NCI-H345 treated with DMSO at 0.1 percent for 48 hours (cell line): ENCODE results near the gene ZFYVE16.
"Not testable (repeated sequence)": the region's sequence is repeated elsewhere in the genome, so short reads cannot be mapped to it uniquely, and the experiment has no call there.

ENCODE experiments used
- DNase-seq: peaks from one replicate; lab custom pipeline; 2025; ENCODE audit not compliant: unreplicated experiment; lab: John Stamatoyannopoulos, UW

The ZFYVE16 gene

GRCh38 chr5:80487444-80487828 lies 79.6 kb downstream of the ZFYVE16 start:
- DNase-seq = no peak

- peak; percentile 84 for DNase-seq
These were observed 80.2 kb downstream of the ZFYVE16 start, which contains the start of gene FAM151B for GRCh38 chr5:80487829-80488721. FAM151B (plus strand) TSS chr5:80488100; CDS start chr5:80488124, 24 bp downstream.

- no peak for DNase-seq
These were observed 83.4 kb downstream of the ZFYVE16 start for GRCh38 chr5:80491296-80491695.

- DNase-seq = no peak
These were observed 84.9 kb downstream of the ZFYVE16 start for GRCh38 chr5:80492741-80493140.

GRCh38 chr5:80493443-80493842 lies 85.6 kb downstream of the ZFYVE16 start:
- not testable (repeated sequence) for DNase-seq

DNA sequence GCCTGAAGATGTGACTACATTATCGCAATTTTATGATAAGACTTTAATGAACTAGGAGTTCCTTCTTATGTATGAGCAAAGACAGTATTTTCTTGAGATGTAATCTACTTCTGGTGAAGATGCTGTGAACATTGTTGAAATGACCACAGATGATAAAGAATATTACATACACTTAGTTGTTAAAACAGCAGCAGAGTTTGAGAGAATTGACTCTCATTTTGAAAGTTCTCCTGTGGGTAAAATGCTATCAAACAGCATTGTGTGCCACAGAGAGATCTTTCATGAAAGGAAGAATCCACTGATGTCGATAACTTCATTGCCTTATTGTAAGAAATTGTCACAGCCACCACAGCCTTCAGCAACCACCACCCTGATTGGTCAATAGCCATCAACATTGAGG lies 88.0 kb downstream of the ZFYVE16 start:
- DNase-seq = no peak

DNA sequence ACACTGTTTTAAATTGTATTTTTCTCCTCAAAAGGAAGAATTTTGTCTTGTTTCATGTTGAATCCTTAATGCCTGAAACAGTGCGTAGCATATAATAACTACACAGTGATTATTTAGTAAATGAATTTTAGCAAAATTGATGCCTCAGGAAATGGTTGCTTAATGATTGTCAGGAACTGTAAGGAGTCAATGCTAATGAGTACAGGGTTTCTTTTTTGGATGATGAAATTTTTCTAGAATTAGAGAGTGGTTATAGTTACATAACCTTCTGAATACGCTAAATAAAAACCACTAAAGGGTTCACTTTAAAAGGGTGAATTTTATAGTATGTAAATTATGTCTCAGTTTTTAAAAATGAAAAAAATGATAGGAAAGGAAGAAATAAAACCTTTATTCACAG lies 94.9 kb downstream of the ZFYVE16 start:
- DNase-seq = no peak

- DNase-seq = no peak
These were observed 95.8 kb downstream of the ZFYVE16 start for GRCh38 chr5:80503641-80504040.

- DNase-seq = no peak
These were observed 97.0 kb downstream of the ZFYVE16 start for GRCh38 chr5:80504833-80505232.

DNA sequence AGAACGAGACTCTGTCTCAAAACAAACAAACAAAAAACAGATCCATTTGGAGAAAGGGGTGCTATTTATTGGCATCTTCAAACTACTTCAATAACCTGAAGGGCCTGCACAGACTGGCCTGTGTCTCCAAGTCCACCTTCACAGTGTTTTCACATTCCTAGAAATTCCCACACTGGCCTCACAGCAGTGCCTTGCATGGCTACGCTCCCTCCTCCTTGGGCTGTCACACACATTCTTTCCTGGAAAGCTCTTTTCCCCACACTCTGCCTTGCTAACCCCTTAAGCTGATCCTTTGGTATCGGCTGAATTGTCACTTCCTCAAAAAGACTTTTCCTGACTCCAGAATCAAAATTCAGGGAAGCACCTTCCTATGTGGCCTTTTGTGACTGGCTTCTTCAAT lies 99.8 kb downstream of the ZFYVE16 start:
- DNase-seq = no peak

- no peak for DNase-seq
These were observed 101.0 kb downstream of the ZFYVE16 start for GRCh38 chr5:80508844-80509243.

DNA sequence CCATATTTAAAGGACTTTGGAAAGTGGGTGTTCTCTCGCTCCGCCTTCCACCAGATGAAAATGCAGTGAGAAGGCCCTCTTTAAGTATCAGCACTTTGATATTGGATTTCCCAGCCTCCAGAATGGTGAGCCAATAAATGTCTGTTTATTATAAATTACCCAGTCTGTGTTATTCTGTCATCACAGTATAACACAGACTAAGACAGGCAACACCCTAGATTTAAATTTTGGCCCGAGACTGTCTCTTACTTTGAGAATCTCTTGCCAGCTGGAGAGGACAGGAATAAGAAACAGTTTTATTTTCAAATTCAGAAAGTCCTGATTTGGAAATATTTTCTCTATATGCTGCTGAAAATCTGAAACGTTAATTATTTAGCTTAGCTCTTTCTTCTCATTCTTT lies 101.5 kb downstream of the ZFYVE16 start:
- no peak for DNase-seq

DNA sequence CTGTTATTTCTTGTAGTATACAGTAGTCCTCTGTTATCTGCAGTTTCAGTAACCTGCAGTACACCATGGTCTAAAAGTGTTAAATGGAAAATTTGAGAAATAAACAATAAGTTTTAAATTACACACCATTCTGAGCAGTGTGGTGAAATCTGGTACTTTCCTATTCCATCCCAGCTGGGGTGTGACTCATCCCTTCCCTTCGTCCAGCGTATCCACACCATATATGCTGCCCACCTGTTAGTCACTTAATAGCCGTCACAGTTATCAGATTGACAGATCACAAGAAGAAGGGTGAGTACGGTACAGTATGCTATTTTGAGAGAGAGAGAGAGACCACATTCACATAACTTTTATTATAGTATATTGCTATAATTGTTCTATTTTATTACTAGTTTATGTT lies 109.0 kb downstream of the ZFYVE16 start:
- no peak for DNase-seq
